T-cell (primary cell): ENCODE measurements around the gene CLEC2D. TPM values are rescaled to one million over a fixed set of nuclear protein-coding genes. Genes with fewer than 3 reads are reported as not detected.
"Not testable (repeated sequence)": the region's sequence is repeated elsewhere in the genome, so short reads cannot be mapped to it uniquely, and the experiment has no call there.

ENCODE experiments used
- ATAC-seq, 4 experiments: fragments of 200-7000 bp in 3 of 4; fragments of 150-1000 bp in 1 of 4; cut with Tn5 transposase; replicated peaks in 1 of 4; 1 replicate in 3 of 4; 2 replicates in 1 of 4; pipeline ENCODE4 v1.10.0; 2021; ENCODE audit warnings: moderate library complexity in 3 of 4, mild to moderate bottlenecking in 2 of 4, moderate number of reproducible peaks in 1 of 4
- CTCF ChIA-PET, 2 donors: fragments of 300-600 bp; sonication (Branson Sonifier 250); formaldehyde crosslinking; loops; one replicate each; lab custom pipeline; 2022; ENCODE audit warnings: antibody characterized with exemption in 2 of 2; lab: Charles Lee
- POLR2A ChIA-PET, 2 donors: fragments of 300-600 bp; sonication (Branson Sonifier 250); formaldehyde crosslinking; loops; one replicate each; lab custom pipeline; 2022; ENCODE audit warnings: antibody characterized with exemption in 2 of 2; lab: Charles Lee
- DNase-seq, 35 experiments: peaks; one replicate each; pipeline versions ENCODE4 v3.0.0 to v3.0.0-alpha.2; 2013 to 2023
- H3K27ac ChIP-seq: one replicate; pipeline ENCODE4 v1.5.1; 2013; ENCODE audit warnings: low read length
- H3K27me3 ChIP-seq, 2 experiments: replicated peaks in 1 of 2; 1 replicate in 1 of 2; 2 replicates in 1 of 2; pipeline versions ENCODE4 v1.6.1 to v1.7.0; 2013; ENCODE audit warnings: low read length in 1 of 2, mixed read lengths in 1 of 2; ENCODE audit not compliant: control insufficient read depth in 2 of 2, insufficient read depth in 2 of 2; ENCODE audit errors: extremely low read depth in 1 of 2
- H3K36me3 ChIP-seq, 2 donors: 1 replicate in 1 of 2; 2 replicates in 1 of 2; pipeline versions ENCODE4 v1.6.1 to v1.7.0; 2013; ENCODE audit warnings: low read length in 1 of 2; ENCODE audit not compliant: control insufficient read depth in 2 of 2, insufficient read depth in 1 of 2; ENCODE audit errors: extremely low read depth in 1 of 2
- H3K4me1 ChIP-seq, 2 experiments: 1 replicate in 1 of 2; 2 replicates in 1 of 2; pipeline versions ENCODE4 v1.6.1 to v1.7.0; 2013; ENCODE audit warnings: low read length in 2 of 2, mixed read lengths in 1 of 2; ENCODE audit not compliant: insufficient read depth in 2 of 2, control insufficient read depth in 1 of 2; ENCODE audit errors: extremely low read depth in 1 of 2
- H3K4me3 ChIP-seq, 2 donors: 1 replicate in 1 of 2; 2 replicates in 1 of 2; pipeline versions ENCODE4 v1.5.1 to v1.7.0; 2013; ENCODE audit warnings: mild to moderate bottlenecking in 2 of 2, low read length in 1 of 2, moderate library complexity in 1 of 2; ENCODE audit not compliant: control insufficient read depth in 1 of 2; ENCODE audit errors: extremely low read depth in 1 of 2
- H3K9me3 ChIP-seq: 2 replicates; pipeline ENCODE4 v1.7.0; 2013
- H3K27ac Mint-ChIP-seq, 2 donors: one replicate each; pipeline ENCODE4 v1.8.0; 2020 to 2021; ENCODE audit warnings: mild to moderate bottlenecking in 2 of 2, mixed read lengths in 2 of 2
- H3K27me3 Mint-ChIP-seq, 2 donors: one replicate each; pipeline ENCODE4 v1.8.0; 2021 to 2022; ENCODE audit warnings: mixed read lengths in 2 of 2
- H3K36me3 Mint-ChIP-seq: one replicate; pipeline ENCODE4 v1.8.0; 2021; ENCODE audit warnings: mixed read lengths
- H3K4me1 Mint-ChIP-seq, 3 donors: one replicate each; pipeline ENCODE4 v1.8.0; 2020 to 2022; ENCODE audit warnings: mixed read lengths in 3 of 3, mild to moderate bottlenecking in 1 of 3
- H3K4me3 Mint-ChIP-seq, 3 donors: one replicate each; pipeline ENCODE4 v1.8.0; 2020 to 2022; ENCODE audit warnings: mild to moderate bottlenecking in 3 of 3, mixed read lengths in 3 of 3, moderate library complexity in 3 of 3
- H3K9me3 Mint-ChIP-seq, 3 donors: one replicate each; pipeline ENCODE4 v1.8.0; 2020 to 2022; ENCODE audit warnings: mixed read lengths in 3 of 3
- WGBS: methylation state at CpG from one replicate; pipeline ENCODE4 v1.1.5; 2013; ENCODE audit warnings: missing lambda C conversion rate; ENCODE audit not compliant: insufficient coverage; 5-methylcytosine and 5-hydroxymethylcytosine counted together
- total RNA-seq, 35 experiments: library from RNA in 6 of 35; stranded (reverse) in 6 of 35; fragments of 120-200 nt in 1 of 35; gene quantifications; one replicate each; pipeline versions ENCODE4 v1.2.1 to v1.2.4 and lab custom pipeline; 2013 to 2026

The CLEC2D gene
- total RNA-seq, 5 donors from 2014 or later (not counting 1 experiment from before 2014, with no cell fraction given) = 217 to 338 (median 311) TPM

- ChIA-PET POLR2A (interaction anchor here (0.6 to 1.1 kb wide), 2 partner anchors 12 to 19 kb away, joined by 3 read pairs; no protein-coding TSS in a partner anchor), CTCF (interaction anchor here (1.0 to 1.1 kb wide), 2 partner anchors 12 to 124 kb away, joined by 3 read pairs; no protein-coding TSS in a partner anchor)
- H3K27me3 ChIP-seq, H3K36me3 ChIP-seq, H3K36me3 Mint-ChIP-seq, H3K9me3 ChIP-seq, H3K9me3 Mint-ChIP-seq, ATAC-seq, H3K27me3 Mint-ChIP-seq: not testable (repeated sequence)
- Histone ChIP-seq H3K4me1 (peaks cover 35 to 43% of the 10 kb centered on the region in 2 experiments), H3K27ac (peak overlapping the region; percentile 94), H3K4me3 (peak overlapping the region in 1 of 2 donors; percentile 23)
- peak overlapping the region; percentile 61 to 65 (median 62) for H3K4me3 Mint-ChIP-seq
- peaks cover 65 to 71% (median 68%) of the 10 kb centered on the region in 3 donors for H3K4me1 Mint-ChIP-seq
- WGBS = 91% methylated on average over 22 of the region's 54 CpGs
- DNase-seq = peak in 9 of 35 experiments; percentile 15 to 45 (median 26)
- peak overlapping the region; percentile 76 to 93 for H3K27ac Mint-ChIP-seq
These were observed 70.0 kb downstream of the CLEC2D start for GRCh38 chr12:9739404-9740105.

- Histone ChIP-seq H3K27me3 (no peaks in the 10 kb centered on the region), H3K4me3 (peak overlapping the region in 1 of 2 donors; percentile 23), H3K9me3 (no peaks in the 10 kb centered on the region), H3K36me3 (no peaks in the 10 kb centered on the region), H3K4me1 (peaks cover 35 to 43% of the 10 kb centered on the region in 2 experiments), H3K27ac (peak overlapping the region; percentile 94)
- Mint-ChIP-seq H3K9me3 (peaks cover 0 to 3% (median 0%) of the 10 kb centered on the region in 3 donors), H3K27me3 (no peaks in the 10 kb centered on the region), H3K36me3 (peaks cover 5% of the 10 kb centered on the region), H3K4me3 (peak overlapping the region; percentile 61 to 65 (median 62)), H3K27ac (peak overlapping the region; percentile 76 to 77), H3K4me1 (peaks cover 71 to 78% (median 75%) of the 10 kb centered on the region in 3 donors)
- 91% methylated on average over 5 of the region's 7 CpGs for WGBS
- CTCF ChIA-PET = interaction anchor here in 1 of 2 donors (1.0 kb wide), 1 partner anchor 125 kb away, joined by 3 read pairs; no protein-coding TSS in a partner anchor
- POLR2A ChIA-PET = interaction anchor here in 1 of 2 donors (1.1 kb wide), 1 partner anchor 11 kb away, joined by 3 read pairs; no protein-coding TSS in a partner anchor
- ATAC-seq = peak in 1 of 4 experiments; percentile 13
- peak in 20 of 35 experiments; percentile 16 to 66 (median 43) for DNase-seq
These were observed 70.7 kb downstream of the CLEC2D start for GRCh38 chr12:9740106-9740750.

GRCh38 chr12:9741726-9742125 lies 72.2 kb downstream of the CLEC2D start:
- no CpG with 5 or more reads among the region's 4 CpGs for WGBS
- H3K9me3 Mint-ChIP-seq = peaks cover 0 to 3% (median 0%) of the 10 kb centered on the region in 3 donors
- Histone ChIP-seq H3K9me3 (no peaks in the 10 kb centered on the region), H3K4me3 (peak overlapping the region in 1 of 2 donors; percentile 17), H3K4me1 (peaks cover 35 to 41% of the 10 kb centered on the region in 2 experiments), H3K27me3 (no peaks in the 10 kb centered on the region), H3K27ac (peak overlapping the region; percentile 94), H3K36me3 (no peaks in the 10 kb centered on the region)
- ChIA-PET POLR2A (interaction anchor here in 1 of 2 donors (0.6 to 3.1 kb wide), 8 partner anchors 11 to 127 kb away, joined by 3 to 59 read pairs (median 9); partner anchors contain the start of genes CD69 and CLEC2B), CTCF (interaction anchor here (0.6 to 3.5 kb wide), 13 partner anchors 10 to 134 kb away, joined by 3 to 66 read pairs (median 15); partner anchors contain the start of genes CD69 (in 1 of the 2), CLEC2D (in 1 of the 2) and KLRB1 (in 1 of the 2))
- DNase-seq = peak in 34 of 35 experiments; percentile 46 to 93 (median 79)
- peaks cover 5% of the 10 kb centered on the region for H3K36me3 Mint-ChIP-seq
- H3K4me1 Mint-ChIP-seq = peaks cover 65 to 72% (median 69%) of the 10 kb centered on the region in 3 donors
- ATAC-seq = peak; percentile 77 to 84 (median 80)
- no peaks in the 10 kb centered on the region for H3K27me3 Mint-ChIP-seq
- H3K4me3 Mint-ChIP-seq = peak overlapping the region; percentile 70 to 79 (median 72)
- H3K27ac Mint-ChIP-seq = peak overlapping the region; percentile 90 to 98

GRCh38 chr12:9742661-9743060 lies 73.1 kb downstream of the CLEC2D start:
- peak overlapping the region in 1 of 2 donors; percentile 1 for H3K4me3 ChIP-seq

GRCh38 chr12:9745199-9745598 lies 75.7 kb downstream of the CLEC2D start:
- Histone ChIP-seq H3K4me3 (no peak overlapping the region), H3K27ac (no peak overlapping the region), H3K9me3 (no peaks in the 10 kb centered on the region), H3K4me1 (peaks cover 19 to 29% of the 10 kb centered on the region in 2 experiments), H3K36me3 (no peaks in the 10 kb centered on the region), H3K27me3 (no peaks in the 10 kb centered on the region)
- Mint-ChIP-seq H3K9me3 (no peaks in the 10 kb centered on the region), H3K36me3 (peaks cover 5% of the 10 kb centered on the region), H3K27ac (peak overlapping the region; percentile 19 to 75), H3K4me1 (peaks cover 44 to 53% (median 48%) of the 10 kb centered on the region in 3 donors), H3K27me3 (no peaks in the 10 kb centered on the region), H3K4me3 (peak overlapping the region in 1 of 3 donors; percentile 34)
- 100% methylated on average over 3 of the region's 3 CpGs for WGBS
- DNase-seq (no peak), ATAC-seq (no peak)
- CTCF ChIA-PET = interaction anchor here (0.6 to 6.7 kb wide), 5 partner anchors 11 to 445 kb away, joined by 3 to 101 read pairs (median 4); partner anchors contain the start of gene CD69 (in 1 of the 2)
- POLR2A ChIA-PET = interaction anchor here (0.6 to 1.3 kb wide), 3 partner anchors 15 to 141 kb away, joined by 3 read pairs; partner anchors contain the start of gene CD69 (in 2 of the 2)

More at GRCh38 chr12:9742661-9743060, 73.1 kb downstream of the CLEC2D start:
- no peaks in the 10 kb centered on the region for H3K27me3 ChIP-seq
- 3% methylated on average over 4 of the region's 5 CpGs for WGBS
- no peaks in the 10 kb centered on the region for H3K36me3 ChIP-seq
- CTCF ChIA-PET = interaction anchor here (0.6 to 3.5 kb wide), 42 partner anchors 9 to 931 kb away, joined by 3 to 66 read pairs (median 5); partner anchors contain the start of genes CLEC2D (in 2 of the 2), CD69 (in 1 of the 2), CLECL1 (in 1 of the 2) and KLRB1 (in 1 of the 2)
- peak overlapping the region; percentile 94 for H3K27ac ChIP-seq
- DNase-seq (peak in 33 of 35 experiments; percentile 25 to 89 (median 64)), ATAC-seq (peak; percentile 52 to 82 (median 79))
- Mint-ChIP-seq H3K4me1 (peaks cover 57 to 67% (median 64%) of the 10 kb centered on the region in 3 donors), H3K27me3 (no peaks in the 10 kb centered on the region), H3K36me3 (peaks cover 5% of the 10 kb centered on the region), H3K4me3 (peak overlapping the region; percentile 69 to 76 (median 72)), H3K27ac (peak overlapping the region; percentile 90 to 98), H3K9me3 (peaks cover 0 to 3% (median 0%) of the 10 kb centered on the region in 3 donors)
- POLR2A ChIA-PET = interaction anchor here (0.7 to 3.1 kb wide), 18 partner anchors 8 to 875 kb away, joined by 3 to 59 read pairs (median 4); partner anchors contain the start of gene CD69 (in 2 of the 2)
- no peaks in the 10 kb centered on the region for H3K9me3 ChIP-seq
- H3K4me1 ChIP-seq = peaks cover 33 to 35% of the 10 kb centered on the region in 2 experiments
